B cell (primary cell): ENCODE results near the gene TMEM231. TPM values are rescaled to one million over a fixed set of nuclear protein-coding genes. Genes with fewer than 3 reads are reported as not detected.

Source experiments
- ATAC-seq: fragments of 200-7000 bp; cut with Tn5 transposase; one replicate; pipeline ENCODE4 v1.10.0; 2021; ENCODE audit warnings: low read depth, mild to moderate bottlenecking, moderate number of reproducible peaks, moderate library complexity
- CTCF ChIA-PET: fragments of 350-600 bp; sonication (Branson Sonifier 250); formaldehyde crosslinking; loops from one replicate; lab custom pipeline; 2021; ENCODE audit warnings: antibody characterized with exemption, inconsistent platforms; lab: Charles Lee
- POLR2A ChIA-PET: fragments of 350-600 bp; sonication (Branson Sonifier 250); formaldehyde crosslinking; loops from one replicate; lab custom pipeline; 2021; ENCODE audit warnings: antibody characterized with exemption; lab: Charles Lee
- DNase-seq: peaks from one replicate; pipeline ENCODE4 v3.0.0; 2013
- H2AFZ ChIP-seq: 2 replicates; pipeline ENCODE4 v1.6.1; 2012; ENCODE audit warnings: mild to moderate bottlenecking, low read depth, low read length; ENCODE audit not compliant: insufficient read depth, poor library complexity, severe bottlenecking
- H3K27ac ChIP-seq, 2 donors: 1 replicate in 1 of 2; 2 replicates in 1 of 2; pipeline ENCODE4 v1.5.1; 2012 to 2013; ENCODE audit warnings: low read length in 2 of 2, mild to moderate bottlenecking in 2 of 2, moderate library complexity in 1 of 2
- H3K27me3 ChIP-seq, 4 experiments: fragments of 200-600 bp in 1 of 4; sonication (generic) in 1 of 4; replicated peaks in 1 of 4; 1 replicate in 2 of 4; 2 replicates in 2 of 4; pipeline versions ENCODE4 v1.6.1 to v1.7.0; 2013 to 2016; ENCODE audit warnings: low read length in 3 of 4, mild to moderate bottlenecking in 2 of 4, mixed read lengths in 1 of 4, moderate library complexity in 1 of 4; ENCODE audit not compliant: insufficient read depth in 4 of 4, control insufficient read depth in 3 of 4; ENCODE audit errors: control extremely low read depth in 1 of 4
- H3K36me3 ChIP-seq, 2 experiments: replicated peaks in 1 of 2; 1 replicate in 1 of 2; 2 replicates in 1 of 2; pipeline versions ENCODE4 v1.6.1 to v1.7.1; 2013; ENCODE audit warnings: low read length in 1 of 2; ENCODE audit not compliant: insufficient read depth in 2 of 2, control insufficient read depth in 1 of 2; ENCODE audit errors: control extremely low read depth in 1 of 2, extremely low read depth in 1 of 2
- H3K4me1 ChIP-seq, 2 donors: fragments of 200-600 bp in 1 of 2; sonication (generic) in 1 of 2; 1 replicate in 1 of 2; 2 replicates in 1 of 2; pipeline versions ENCODE4 v1.5.1 to v1.6.1; 2013 to 2017; ENCODE audit warnings: low read length in 2 of 2; ENCODE audit not compliant: control insufficient read depth in 2 of 2, insufficient read depth in 2 of 2
- H3K4me2 ChIP-seq: replicated peaks from 2 replicates; pipeline ENCODE3; 2012; ENCODE audit warnings: mild to moderate bottlenecking, low read depth, low read length; ENCODE audit not compliant: poor library complexity, severe bottlenecking
- H3K4me3 ChIP-seq, 5 experiments: fragments of 200-600 bp in 1 of 5; sonication (generic) in 1 of 5; 1 replicate in 3 of 5; 2 replicates in 2 of 5; pipeline versions ENCODE4 v1.5.1 to v1.7.0; 2011 to 2016; ENCODE audit warnings: low read length in 4 of 5, mild to moderate bottlenecking in 4 of 5, low read depth in 2 of 5, control low read depth in 1 of 5, moderate library complexity in 1 of 5; ENCODE audit not compliant: insufficient read depth in 1 of 5; ENCODE audit errors: control extremely low read depth in 1 of 5, extremely low read depth in 1 of 5
- H3K79me2 ChIP-seq: fragments of 200-600 bp; sonication (generic); one replicate; pipeline ENCODE4 v1.6.0; 2016; ENCODE audit warnings: low read length; ENCODE audit not compliant: control insufficient read depth, insufficient read depth
- H3K9ac ChIP-seq: fragments of 200-600 bp; sonication (generic); 2 replicates; pipeline ENCODE4 v1.6.1; 2017; ENCODE audit warnings: mild to moderate bottlenecking, low read length, moderate library complexity
- H3K9me3 ChIP-seq, 3 donors: one replicate each; pipeline versions ENCODE4 v1.6.1 to v1.7.1; 2013; ENCODE audit warnings: low read length in 2 of 3; ENCODE audit not compliant: control insufficient read depth in 2 of 3, insufficient read depth in 1 of 3; ENCODE audit errors: control extremely low read depth in 1 of 3
- H4K20me1 ChIP-seq: 2 replicates; pipeline ENCODE4 v1.6.0; 2012; ENCODE audit warnings: mild to moderate bottlenecking, low read length; ENCODE audit not compliant: insufficient read depth, control insufficient read depth, poor library complexity, severe bottlenecking
- H3K27ac Mint-ChIP-seq: one replicate; pipeline ENCODE4 v1.8.0; 2021; ENCODE audit warnings: mixed read lengths
- H3K27me3 Mint-ChIP-seq: one replicate; pipeline ENCODE4 v1.8.0; 2021; ENCODE audit warnings: mixed read lengths
- H3K4me1 Mint-ChIP-seq: one replicate; pipeline ENCODE4 v1.8.0; 2021; ENCODE audit warnings: mixed read lengths
- H3K4me3 Mint-ChIP-seq: one replicate; pipeline ENCODE4 v1.8.0; 2021; ENCODE audit warnings: mixed read lengths
- H3K9me3 Mint-ChIP-seq: one replicate; pipeline ENCODE4 v1.8.0; 2022; ENCODE audit warnings: mixed read lengths; ENCODE audit not compliant: insufficient read depth
- EZH2 ChIP-seq: IDR thresholded peaks from 2 replicates; pipeline ENCODE4 v1.6.1; 2012; ENCODE audit warnings: borderline replicate concordance, low read depth, mild to moderate bottlenecking, moderate library complexity, low read length; ENCODE audit not compliant: insufficient read depth, poor library complexity, severe bottlenecking
- WGBS: methylation state at CpG from one replicate; pipeline ENCODE4 v1.1.5; 2013; ENCODE audit warnings: missing lambda C conversion rate; ENCODE audit not compliant: insufficient coverage; 5-methylcytosine and 5-hydroxymethylcytosine counted together
- intact Hi-C: fragments of 100-400 bp; cut with micrococcal nuclease; formaldehyde crosslinking; loops from one replicate; pipeline ENCODE4 v1.10.0; 2022
- polyA plus RNA-seq: library from polyadenylated mRNA; depleted of rRNA; stranded (reverse); fragments of >200 nt; gene quantifications from 2 replicates; pipeline ENCODE4 v1.2.3, GENCODE V29; 2012
- total RNA-seq, 2 donors: library from RNA; stranded (reverse); fragments of 120-200 nt in 1 of 2; gene quantifications; 1 replicate in 1 of 2; 2 replicates in 1 of 2; pipeline versions ENCODE4 v1.2.3 to v1.2.4, GENCODE V29; 2013 to 2022
- TF ChIP-seq, protein P1 (sequence below): fragments of 200-600 bp; IDR thresholded peaks from one replicate; pipeline ENCODE4 v1.8.0; 2022; ENCODE audit warnings: antibody characterized with exemption, mild to moderate bottlenecking

TMEM231 gene
- total and polyA plus RNA-seq, 2 donors (not counting 1 experiment from before 2014, with no cell fraction given): 4.2 to 6.0 TPM

DNA sequence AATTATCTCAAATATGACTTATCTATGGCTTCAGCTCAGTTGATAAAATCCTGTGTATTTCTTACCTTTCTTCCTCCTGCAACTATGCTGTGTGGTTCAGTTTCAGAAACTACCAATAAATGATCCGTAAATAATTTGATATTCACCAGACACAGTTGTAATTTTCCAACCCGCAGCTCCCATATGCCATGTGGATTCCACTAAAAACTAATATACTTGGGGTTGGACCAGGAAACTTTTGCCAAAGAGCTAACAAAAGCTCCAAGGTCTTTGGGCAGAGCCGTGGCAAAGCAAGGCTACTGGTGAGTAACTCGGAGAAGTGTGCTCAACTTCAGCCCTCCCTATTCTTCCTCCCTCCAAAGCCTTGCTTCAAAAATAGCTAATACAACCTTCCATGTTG, 58.5 kb downstream of the TMEM231 start:
- intact Hi-C loops: no loop called here
- Histone ChIP-seq H3K9ac (no peak overlapping the region), H3K4me1 (peaks cover 7 to 11% of the 10 kb centered on the region in 2 donors), H3K27ac (no peak overlapping the region), H3K4me2 (no peak overlapping the region), H3K36me3 (no peaks in the 10 kb centered on the region), H3K79me2 (no peaks in the 10 kb centered on the region), H2AFZ (no peak overlapping the region), H3K9me3 (peaks cover 0 to 3% (median 0%) of the 10 kb centered on the region in 3 donors), H3K4me3 (no peak overlapping the region), H4K20me1 (no peaks in the 10 kb centered on the region), H3K27me3 (peaks cover 0 to 16% (median 6%) of the 10 kb centered on the region in 4 experiments)
- H3K4me1 Mint-ChIP-seq: peaks cover 9% of the 10 kb centered on the region
- DNase-seq: no peak
- no peak overlapping the region for H3K27ac Mint-ChIP-seq
- POLR2A ChIA-PET: no interaction called here
- CTCF ChIA-PET: interaction anchor here (0.6 to 1.5 kb wide), 2 partner anchors 10 to 54 kb away, joined by 3 read pairs; no protein-coding TSS in a partner anchor
- TF ChIP-seq, protein P1, sequence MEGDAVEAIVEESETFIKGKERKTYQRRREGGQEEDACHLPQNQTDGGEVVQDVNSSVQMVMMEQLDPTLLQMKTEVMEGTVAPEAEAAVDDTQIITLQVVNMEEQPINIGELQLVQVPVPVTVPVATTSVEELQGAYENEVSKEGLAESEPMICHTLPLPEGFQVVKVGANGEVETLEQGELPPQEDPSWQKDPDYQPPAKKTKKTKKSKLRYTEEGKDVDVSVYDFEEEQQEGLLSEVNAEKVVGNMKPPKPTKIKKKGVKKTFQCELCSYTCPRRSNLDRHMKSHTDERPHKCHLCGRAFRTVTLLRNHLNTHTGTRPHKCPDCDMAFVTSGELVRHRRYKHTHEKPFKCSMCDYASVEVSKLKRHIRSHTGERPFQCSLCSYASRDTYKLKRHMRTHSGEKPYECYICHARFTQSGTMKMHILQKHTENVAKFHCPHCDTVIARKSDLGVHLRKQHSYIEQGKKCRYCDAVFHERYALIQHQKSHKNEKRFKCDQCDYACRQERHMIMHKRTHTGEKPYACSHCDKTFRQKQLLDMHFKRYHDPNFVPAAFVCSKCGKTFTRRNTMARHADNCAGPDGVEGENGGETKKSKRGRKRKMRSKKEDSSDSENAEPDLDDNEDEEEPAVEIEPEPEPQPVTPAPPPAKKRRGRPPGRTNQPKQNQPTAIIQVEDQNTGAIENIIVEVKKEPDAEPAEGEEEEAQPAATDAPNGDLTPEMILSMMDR: no peak
- TF ChIP-seq EZH2: no peak
- H3K27me3 Mint-ChIP-seq: peaks cover 28% of the 10 kb centered on the region
- H3K9me3 Mint-ChIP-seq: no peaks in the 10 kb centered on the region
- WGBS: 100% methylated on average over 2 of the region's 4 CpGs
- no peak for ATAC-seq
- H3K4me3 Mint-ChIP-seq: no peak overlapping the region

DNA sequence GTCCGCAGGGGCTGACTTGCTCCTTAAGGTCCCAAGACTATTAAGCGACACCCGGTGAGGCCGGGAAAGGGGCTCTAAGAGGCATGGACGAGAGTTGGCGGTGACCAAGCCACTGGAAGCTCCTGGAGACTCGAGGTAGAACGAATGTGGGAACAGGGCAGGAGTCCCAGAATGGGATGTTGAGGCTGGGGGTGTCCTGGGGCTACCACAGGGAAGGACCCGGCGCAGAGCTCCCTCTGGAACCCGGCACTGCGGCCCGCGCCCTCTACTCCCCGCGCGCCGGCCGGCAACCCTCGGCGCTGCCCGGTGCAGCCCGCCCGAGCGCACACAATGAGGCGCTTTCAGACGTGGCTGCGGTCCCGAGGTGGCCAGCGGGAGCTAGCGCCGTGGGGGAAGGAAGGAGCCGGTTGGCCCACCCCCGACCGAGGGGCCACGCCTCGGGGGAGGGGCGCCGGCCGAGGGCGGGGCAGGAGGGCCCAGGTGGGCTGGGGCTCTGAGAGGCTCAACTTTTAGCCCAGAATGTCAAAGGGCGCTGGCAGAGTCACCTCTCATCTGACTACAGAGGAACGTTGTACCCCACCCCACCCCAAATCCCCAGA, 60.9 kb downstream of the TMEM231 start, which contains the start of gene CHST6:
Gene CHST6, minus strand, starts transcription at position 366 of the 599 bp plus-strand sequence. CDS start 15,613 bp downstream, outside the sequence.
- peaks cover 0 to 3% (median 0%) of the 10 kb centered on the region in 3 donors for H3K9me3 ChIP-seq
- ChIA-PET CTCF (interaction anchor here (1.0 kb wide), 1 partner anchor 26 kb away, joined by 3 read pairs; no protein-coding TSS in a partner anchor), POLR2A (no interaction called here)
- no peaks in the 10 kb centered on the region for H4K20me1 ChIP-seq
- H3K27me3 ChIP-seq: peaks cover 0 to 16% (median 6%) of the 10 kb centered on the region in 4 experiments
- peaks cover 7 to 11% of the 10 kb centered on the region in 2 donors for H3K4me1 ChIP-seq
- Mint-ChIP-seq H3K4me1 (peaks cover 10% of the 10 kb centered on the region), H3K27ac (no peak within 1 kb of the TSS), H3K27me3 (peaks cover 28% of the 10 kb centered on the region), H3K4me3 (peak within 1 kb of the TSS; percentile 78), H3K9me3 (no peaks in the 10 kb centered on the region)
- H2AFZ ChIP-seq: peak within 1 kb of the TSS; percentile 62
- peak; percentile 78 for ATAC-seq
- H3K36me3 ChIP-seq: no peaks in the 10 kb centered on the region
- peak within 1 kb of the TSS in 4 of 5 experiments; percentile 13 to 46 (median 41) for H3K4me3 ChIP-seq
- no peak within 1 kb of the TSS for H3K27ac ChIP-seq
- H3K4me2 ChIP-seq: peak within 1 kb of the TSS; percentile 75
- peak within 1 kb of the TSS; percentile 45 for H3K9ac ChIP-seq
- WGBS: 3% methylated on average over 41 of the region's 43 CpGs
- DNase-seq: peak; percentile 42
- no peaks in the 10 kb centered on the region for H3K79me2 ChIP-seq
- intact Hi-C loops: no loop called here
- no peak for TF ChIP-seq EZH2
- TF ChIP-seq, protein P1: no peak
